B cell (primary cell): ENCODE results near the gene SIRPB2. TPM values are rescaled to one million over a fixed set of nuclear protein-coding genes. Genes with fewer than 3 reads are reported as not detected.

Experiments
- ATAC-seq: fragments of 200-7000 bp; cut with Tn5 transposase; one replicate; pipeline ENCODE4 v1.10.0; 2021; ENCODE audit warnings: low read depth, mild to moderate bottlenecking, moderate number of reproducible peaks, moderate library complexity
- CTCF ChIA-PET: fragments of 350-600 bp; sonication (Branson Sonifier 250); formaldehyde crosslinking; loops from one replicate; lab custom pipeline; 2021; ENCODE audit warnings: antibody characterized with exemption, inconsistent platforms; lab: Charles Lee
- POLR2A ChIA-PET: fragments of 350-600 bp; sonication (Branson Sonifier 250); formaldehyde crosslinking; loops from one replicate; lab custom pipeline; 2021; ENCODE audit warnings: antibody characterized with exemption; lab: Charles Lee
- DNase-seq: peaks from one replicate; pipeline ENCODE4 v3.0.0; 2013
- H2AFZ ChIP-seq: 2 replicates; pipeline ENCODE4 v1.6.1; 2012; ENCODE audit warnings: mild to moderate bottlenecking, low read depth, low read length; ENCODE audit not compliant: insufficient read depth, poor library complexity, severe bottlenecking
- H3K27ac ChIP-seq, 2 donors: 1 replicate in 1 of 2; 2 replicates in 1 of 2; pipeline ENCODE4 v1.5.1; 2012 to 2013; ENCODE audit warnings: low read length in 2 of 2, mild to moderate bottlenecking in 2 of 2, moderate library complexity in 1 of 2
- H3K27me3 ChIP-seq, 4 experiments: fragments of 200-600 bp in 1 of 4; sonication (generic) in 1 of 4; replicated peaks in 1 of 4; 1 replicate in 2 of 4; 2 replicates in 2 of 4; pipeline versions ENCODE4 v1.6.1 to v1.7.0; 2013 to 2016; ENCODE audit warnings: low read length in 3 of 4, mild to moderate bottlenecking in 2 of 4, mixed read lengths in 1 of 4, moderate library complexity in 1 of 4; ENCODE audit not compliant: insufficient read depth in 4 of 4, control insufficient read depth in 3 of 4; ENCODE audit errors: control extremely low read depth in 1 of 4
- H3K36me3 ChIP-seq, 2 experiments: replicated peaks in 1 of 2; 1 replicate in 1 of 2; 2 replicates in 1 of 2; pipeline versions ENCODE4 v1.6.1 to v1.7.1; 2013; ENCODE audit warnings: low read length in 1 of 2; ENCODE audit not compliant: insufficient read depth in 2 of 2, control insufficient read depth in 1 of 2; ENCODE audit errors: control extremely low read depth in 1 of 2, extremely low read depth in 1 of 2
- H3K4me1 ChIP-seq, 2 donors: fragments of 200-600 bp in 1 of 2; sonication (generic) in 1 of 2; 1 replicate in 1 of 2; 2 replicates in 1 of 2; pipeline versions ENCODE4 v1.5.1 to v1.6.1; 2013 to 2017; ENCODE audit warnings: low read length in 2 of 2; ENCODE audit not compliant: control insufficient read depth in 2 of 2, insufficient read depth in 2 of 2
- H3K4me2 ChIP-seq: replicated peaks from 2 replicates; pipeline ENCODE3; 2012; ENCODE audit warnings: mild to moderate bottlenecking, low read depth, low read length; ENCODE audit not compliant: poor library complexity, severe bottlenecking
- H3K4me3 ChIP-seq, 5 experiments: fragments of 200-600 bp in 1 of 5; sonication (generic) in 1 of 5; 1 replicate in 3 of 5; 2 replicates in 2 of 5; pipeline versions ENCODE4 v1.5.1 to v1.7.0; 2011 to 2016; ENCODE audit warnings: low read length in 4 of 5, mild to moderate bottlenecking in 4 of 5, low read depth in 2 of 5, control low read depth in 1 of 5, moderate library complexity in 1 of 5; ENCODE audit not compliant: insufficient read depth in 1 of 5; ENCODE audit errors: control extremely low read depth in 1 of 5, extremely low read depth in 1 of 5
- H3K79me2 ChIP-seq: fragments of 200-600 bp; sonication (generic); one replicate; pipeline ENCODE4 v1.6.0; 2016; ENCODE audit warnings: low read length; ENCODE audit not compliant: control insufficient read depth, insufficient read depth
- H3K9ac ChIP-seq: fragments of 200-600 bp; sonication (generic); 2 replicates; pipeline ENCODE4 v1.6.1; 2017; ENCODE audit warnings: mild to moderate bottlenecking, low read length, moderate library complexity
- H3K9me3 ChIP-seq, 3 donors: one replicate each; pipeline versions ENCODE4 v1.6.1 to v1.7.1; 2013; ENCODE audit warnings: low read length in 2 of 3; ENCODE audit not compliant: control insufficient read depth in 2 of 3, insufficient read depth in 1 of 3; ENCODE audit errors: control extremely low read depth in 1 of 3
- H4K20me1 ChIP-seq: 2 replicates; pipeline ENCODE4 v1.6.0; 2012; ENCODE audit warnings: mild to moderate bottlenecking, low read length; ENCODE audit not compliant: insufficient read depth, control insufficient read depth, poor library complexity, severe bottlenecking
- H3K27ac Mint-ChIP-seq: one replicate; pipeline ENCODE4 v1.8.0; 2021; ENCODE audit warnings: mixed read lengths
- H3K27me3 Mint-ChIP-seq: one replicate; pipeline ENCODE4 v1.8.0; 2021; ENCODE audit warnings: mixed read lengths
- H3K4me1 Mint-ChIP-seq: one replicate; pipeline ENCODE4 v1.8.0; 2021; ENCODE audit warnings: mixed read lengths
- H3K4me3 Mint-ChIP-seq: one replicate; pipeline ENCODE4 v1.8.0; 2021; ENCODE audit warnings: mixed read lengths
- H3K9me3 Mint-ChIP-seq: one replicate; pipeline ENCODE4 v1.8.0; 2022; ENCODE audit warnings: mixed read lengths; ENCODE audit not compliant: insufficient read depth
- CTCF ChIP-seq: fragments of 200-600 bp; IDR thresholded peaks from one replicate; pipeline ENCODE4 v1.8.0; 2022; ENCODE audit warnings: antibody characterized with exemption, mild to moderate bottlenecking
- EZH2 ChIP-seq: IDR thresholded peaks from 2 replicates; pipeline ENCODE4 v1.6.1; 2012; ENCODE audit warnings: borderline replicate concordance, low read depth, mild to moderate bottlenecking, moderate library complexity, low read length; ENCODE audit not compliant: insufficient read depth, poor library complexity, severe bottlenecking
- WGBS: methylation state at CpG from one replicate; pipeline ENCODE4 v1.1.5; 2013; ENCODE audit warnings: missing lambda C conversion rate; ENCODE audit not compliant: insufficient coverage; 5-methylcytosine and 5-hydroxymethylcytosine counted together
- intact Hi-C: fragments of 100-400 bp; cut with micrococcal nuclease; formaldehyde crosslinking; loops from one replicate; pipeline ENCODE4 v1.10.0; 2022
- polyA plus RNA-seq: library from polyadenylated mRNA; depleted of rRNA; stranded (reverse); fragments of >200 nt; gene quantifications from 2 replicates; pipeline ENCODE4 v1.2.3, GENCODE V29; 2012
- total RNA-seq, 2 donors: library from RNA; stranded (reverse); fragments of 120-200 nt in 1 of 2; gene quantifications; 1 replicate in 1 of 2; 2 replicates in 1 of 2; pipeline versions ENCODE4 v1.2.3 to v1.2.4, GENCODE V29; 2013 to 2022

Gene SIRPB2
- total and polyA plus RNA-seq, 2 donors (not counting 1 experiment from before 2014, with no cell fraction given): 0.51 TPM; not detected in 1

DNA sequence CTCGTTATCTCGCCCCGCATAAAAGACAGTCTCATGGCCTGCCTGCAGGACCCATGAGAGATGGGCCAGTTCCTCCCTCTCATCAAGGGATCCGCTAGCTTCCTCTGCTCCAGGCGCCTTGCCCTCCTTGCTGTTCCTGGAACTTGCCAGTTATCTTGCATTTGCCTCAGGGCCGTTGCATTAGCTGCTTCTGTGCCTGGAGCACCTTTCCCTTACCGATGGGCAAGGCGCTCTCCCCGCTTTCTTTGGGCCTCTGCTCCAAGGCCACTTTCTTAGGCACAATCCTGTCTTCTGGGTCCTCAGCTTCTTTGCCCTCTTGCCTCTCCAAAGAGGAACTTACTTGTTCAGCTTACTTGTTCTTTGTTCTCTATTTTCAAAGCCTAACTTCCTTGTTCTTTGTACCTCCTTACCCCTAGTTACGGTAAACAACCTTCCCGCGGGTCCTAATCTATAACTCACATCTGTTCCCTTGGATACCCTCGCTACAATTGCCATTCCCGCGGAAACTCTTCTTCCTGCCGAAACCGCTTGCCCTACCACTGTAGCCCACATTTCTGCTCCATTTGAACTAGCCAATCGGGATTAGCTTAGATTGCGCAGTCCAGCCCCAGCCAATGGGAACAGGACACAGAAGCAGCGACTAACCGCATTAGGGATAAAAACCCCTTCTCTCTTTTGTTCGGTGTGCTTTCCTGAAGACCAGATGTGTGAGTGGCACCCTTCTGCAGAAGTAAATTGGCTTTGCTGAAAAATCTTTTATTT, 23.7 kb downstream of the SIRPB2 start:
- H2AFZ ChIP-seq: peak overlapping the region; percentile 68

More for the DNA sequence above, 23.7 kb downstream of the SIRPB2 start:
- ChIA-PET CTCF (interaction anchor here (1.0 to 4.9 kb wide), 17 partner anchors 9 to 309 kb away, joined by 3 to 85 read pairs (median 6); partner anchors contain the start of genes FKBP1A, SIRPB2 and SNPH), POLR2A (interaction anchor here (0.6 to 2.6 kb wide), 4 partner anchors 32 to 1058 kb away, joined by 3 to 15 read pairs (median 6); partner anchors contain the start of genes FKBP1A and SNRPB)
- Histone ChIP-seq H3K27me3 (no peaks in the 10 kb centered on the region), H3K27ac (peak overlapping the region; percentile 79 to 92), H3K4me2 (peak overlapping the region; percentile 92), H3K79me2 (peaks cover 33% of the 10 kb centered on the region), H3K9me3 (no peaks in the 10 kb centered on the region), H3K4me3 (peak overlapping the region; percentile 54 to 71 (median 60)), H3K9ac (peak overlapping the region; percentile 67), H4K20me1 (peaks cover 32% of the 10 kb centered on the region), H3K36me3 (peaks cover 0 to 23% of the 10 kb centered on the region in 2 experiments), H3K4me1 (peaks cover 57 to 65% of the 10 kb centered on the region in 2 donors)
- peak overlapping the region; percentile 90 for H3K4me3 Mint-ChIP-seq
- intact Hi-C loops: loop anchor here (1.0 to 10.0 kb wide), 9 partner anchors 31 to 1007 kb away; partner anchors contain the start of genes FAM110A, PSMF1, RAD21L1 and SNRPB
- H3K27me3 Mint-ChIP-seq: no peaks in the 10 kb centered on the region
- peak overlapping the region; percentile 93 for H3K27ac Mint-ChIP-seq
- H3K9me3 Mint-ChIP-seq: no peaks in the 10 kb centered on the region
- 9% methylated on average over 22 of the region's 22 CpGs for WGBS
- DNase-seq (peak; percentile 77), ATAC-seq (peak; percentile 18)
- TF ChIP-seq CTCF (no peak), EZH2 (no peak)
- peaks cover 75% of the 10 kb centered on the region for H3K4me1 Mint-ChIP-seq
